Hepatocyte (in vitro differentiated cells): ENCODE measurements around the gene ASAP2. TPM values are rescaled to one million over a fixed set of nuclear protein-coding genes. Genes with fewer than 3 reads are reported as not detected.

Experiments used
- DNase-seq: peaks from one replicate; pipeline ENCODE4 v3.0.0-alpha.2; 2016; ENCODE audit warnings: low spot score
- H2AFZ ChIP-seq: fragments of 200-600 bp; sonication (generic); 2 replicates; pipeline ENCODE4 v1.6.0; 2016; ENCODE audit warnings: antibody characterized with exemption, mild to moderate bottlenecking
- H3K27ac ChIP-seq: fragments of 200-600 bp; sonication (generic); 2 replicates; pipeline ENCODE4 v1.5.1; 2016; ENCODE audit warnings: mild to moderate bottlenecking
- H3K27me3 ChIP-seq: fragments of 200-600 bp; sonication (generic); 2 replicates; pipeline ENCODE4 v1.6.1; 2016
- H3K36me3 ChIP-seq: fragments of 200-600 bp; sonication (generic); replicated peaks from 2 replicates; pipeline ENCODE4 v1.5.1; 2016; ENCODE audit warnings: low read depth; ENCODE audit not compliant: insufficient read depth
- H3K4me1 ChIP-seq: fragments of 200-600 bp; sonication (generic); 2 replicates; pipeline ENCODE4 v1.5.1; 2016; ENCODE audit warnings: mild to moderate bottlenecking, moderate library complexity; ENCODE audit not compliant: insufficient read depth
- H3K4me2 ChIP-seq: fragments of 200-600 bp; sonication (generic); 2 replicates; pipeline ENCODE4 v1.6.0; 2016
- H3K4me3 ChIP-seq: fragments of 200-600 bp; sonication (generic); 2 replicates; pipeline ENCODE4 v1.5.1; 2016; ENCODE audit warnings: mild to moderate bottlenecking
- H3K79me2 ChIP-seq: fragments of 200-600 bp; sonication (generic); 2 replicates; pipeline ENCODE4 v1.6.0; 2017; ENCODE audit warnings: mild to moderate bottlenecking
- H3K9me2 ChIP-seq: fragments of 200-600 bp; sonication (generic); replicated peaks from 2 replicates; pipeline ENCODE4 v1.6.0; 2017; ENCODE audit warnings: mild to moderate bottlenecking; ENCODE audit not compliant: insufficient read depth
- H3K9me3 ChIP-seq: fragments of 200-600 bp; sonication (generic); 2 replicates; pipeline ENCODE4 v1.5.1; 2016; ENCODE audit warnings: low read depth, mild to moderate bottlenecking
- H4K20me1 ChIP-seq: fragments of 200-600 bp; sonication (generic); 2 replicates; pipeline ENCODE4 v1.6.0; 2016; ENCODE audit warnings: mild to moderate bottlenecking; ENCODE audit not compliant: insufficient read depth, poor library complexity, severe bottlenecking
- CTCF ChIP-seq: fragments of 200-600 bp; sonication (generic); IDR thresholded peaks from 2 replicates; pipeline ENCODE4 v1.5.1; 2016; ENCODE audit warnings: antibody characterized with exemption, mild to moderate bottlenecking; ENCODE audit not compliant: poor library complexity
- EZH2 ChIP-seq: fragments of 200-600 bp; sonication (generic); IDR thresholded peaks from 2 replicates; pipeline ENCODE4 v1.6.1; 2016; ENCODE audit warnings: antibody characterized with exemption, mild to moderate bottlenecking, borderline replicate concordance
- EZH2phosphoT487 ChIP-seq: fragments of 200-600 bp; sonication (generic); IDR thresholded peaks from one replicate; pipeline ENCODE4 v1.6.1; 2018; ENCODE audit warnings: antibody characterized with exemption, mild to moderate bottlenecking, low read depth, moderate library complexity; ENCODE audit not compliant: unreplicated experiment, severe bottlenecking
- WGBS: methylation state at CpG from one replicate; pipeline ENCODE4 v1.1.6; 2016; ENCODE audit warnings: low lambda C conversion rate; ENCODE audit errors: missing lambda C conversion rate; 5-methylcytosine and 5-hydroxymethylcytosine counted together
- polyA plus RNA-seq: library from polyadenylated mRNA; unstranded; fragments of >200 nt; fragmentation: Nextera tagmentation; extraction: Ambion mirVana; gene quantifications from 2 replicates; pipeline ENCODE4 v1.2.1, GENCODE V29; 2016
- total RNA-seq: library from RNA; depleted of rRNA; stranded (reverse); fragments of >200 nt; gene quantifications from 2 replicates; pipeline ENCODE4 v1.2.3, GENCODE V29; 2014

Gene ASAP2
- total and polyA plus RNA-seq, 2 experiments from 2014 or later = 13.7 to 21.3 TPM

- no peaks in the 10 kb centered on the region for H4K20me1 ChIP-seq
- H3K79me2 ChIP-seq = no peaks in the 10 kb centered on the region
- no peaks in the 10 kb centered on the region for H3K27me3 ChIP-seq
- no peaks in the 10 kb centered on the region for H3K9me3 ChIP-seq
- H3K4me2 ChIP-seq = no peak overlapping the region
- H3K4me3 ChIP-seq = no peak overlapping the region
- 87% methylated on average over 4 of the region's 4 CpGs for WGBS
- no peaks in the 10 kb centered on the region for H3K36me3 ChIP-seq
- no peaks in the 10 kb centered on the region for H3K9me2 ChIP-seq
- DNase-seq = no peak
- no peak overlapping the region for H3K27ac ChIP-seq
- no peak overlapping the region for H2AFZ ChIP-seq
- TF ChIP-seq EZH2 (no peak), CTCF (no peak), EZH2phosphoT487 (no peak)
- peaks cover 32% of the 10 kb centered on the region for H3K4me1 ChIP-seq
Observed at GRCh38 chr2:9168821-9169221, 37.8 kb upstream of the ASAP2 start.

- H4K20me1 ChIP-seq = no peaks in the 10 kb centered on the region
- H3K4me2 ChIP-seq = no peak overlapping the region
Observed at GRCh38 chr2:9169349-9170107, 37.1 kb upstream of the ASAP2 start.

GRCh38 chr2:9170458-9171130 lies 36.0 kb upstream of the ASAP2 start:
- no peak for TF ChIP-seq EZH2phosphoT487
- TF ChIP-seq EZH2 = no peak
- no peak for TF ChIP-seq CTCF
- Histone ChIP-seq H3K27ac (peak overlapping the region; percentile 88), H3K4me1 (peaks cover 32% of the 10 kb centered on the region), H3K79me2 (no peaks in the 10 kb centered on the region), H2AFZ (peak overlapping the region; percentile 44), H3K9me3 (no peaks in the 10 kb centered on the region), H3K4me2 (peak overlapping the region; percentile 61), H4K20me1 (no peaks in the 10 kb centered on the region), H3K36me3 (no peaks in the 10 kb centered on the region), H3K27me3 (no peaks in the 10 kb centered on the region), H3K4me3 (no peak overlapping the region), H3K9me2 (no peaks in the 10 kb centered on the region)
- 62% methylated on average over 8 of the region's 8 CpGs for WGBS
- DNase-seq = peak; percentile 65

More at GRCh38 chr2:9169349-9170107, 37.1 kb upstream of the ASAP2 start:
- TF ChIP-seq EZH2 (no peak), EZH2phosphoT487 (no peak), CTCF (no peak)
- 90% methylated on average over 9 of the region's 9 CpGs for WGBS
- Histone ChIP-seq H2AFZ (no peak overlapping the region), H3K27me3 (no peaks in the 10 kb centered on the region), H3K27ac (peak overlapping the region; percentile 88), H3K9me3 (no peaks in the 10 kb centered on the region), H3K36me3 (no peaks in the 10 kb centered on the region), H3K4me3 (no peak overlapping the region), H3K9me2 (no peaks in the 10 kb centered on the region), H3K79me2 (no peaks in the 10 kb centered on the region), H3K4me1 (peaks cover 32% of the 10 kb centered on the region)
- no peak for DNase-seq
